ENCODE results near the gene GPR78.

The GPR78 gene

GRCh38 chr4:8610858-8611616 lies 30.8 kb downstream of the GPR78 start:
- DNase-seq (ENCODE audit: low spot score), result no peak
- Histone ChIP-seq H3K27ac (no peak overlapping the region), H3K4me3 (no peak overlapping the region)
- no peak for TF ChIP-seq CTCF (IDR thresholded peaks at IDR 0.05)

DNA sequence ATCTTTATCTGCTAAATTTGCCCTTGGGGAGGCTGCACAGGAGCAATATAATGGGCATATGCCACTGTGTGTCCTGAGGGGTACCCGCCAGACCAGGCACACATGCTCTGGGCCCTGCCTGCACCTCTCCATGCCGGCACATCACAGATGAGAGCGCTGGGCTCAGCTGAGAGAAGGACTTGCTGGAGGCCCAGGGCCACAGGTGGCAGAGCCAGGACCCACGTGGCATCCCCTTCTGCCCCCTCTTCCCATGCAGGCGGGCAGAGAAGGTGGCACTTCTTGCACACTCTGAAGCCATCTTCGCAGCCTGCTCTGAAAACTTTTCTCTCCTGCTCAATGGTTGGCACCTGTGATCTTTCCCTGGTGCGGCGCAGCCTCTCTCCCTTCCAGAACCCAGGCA lies 32.5 kb downstream of the GPR78 start:
- no peak overlapping the region for H3K27ac ChIP-seq
- TF ChIP-seq CTCF (IDR thresholded peaks at IDR 0.05), result no peak
- no peak for DNase-seq (ENCODE audit: low spot score)
- H3K4me3 ChIP-seq, result no peak overlapping the region

DNA sequence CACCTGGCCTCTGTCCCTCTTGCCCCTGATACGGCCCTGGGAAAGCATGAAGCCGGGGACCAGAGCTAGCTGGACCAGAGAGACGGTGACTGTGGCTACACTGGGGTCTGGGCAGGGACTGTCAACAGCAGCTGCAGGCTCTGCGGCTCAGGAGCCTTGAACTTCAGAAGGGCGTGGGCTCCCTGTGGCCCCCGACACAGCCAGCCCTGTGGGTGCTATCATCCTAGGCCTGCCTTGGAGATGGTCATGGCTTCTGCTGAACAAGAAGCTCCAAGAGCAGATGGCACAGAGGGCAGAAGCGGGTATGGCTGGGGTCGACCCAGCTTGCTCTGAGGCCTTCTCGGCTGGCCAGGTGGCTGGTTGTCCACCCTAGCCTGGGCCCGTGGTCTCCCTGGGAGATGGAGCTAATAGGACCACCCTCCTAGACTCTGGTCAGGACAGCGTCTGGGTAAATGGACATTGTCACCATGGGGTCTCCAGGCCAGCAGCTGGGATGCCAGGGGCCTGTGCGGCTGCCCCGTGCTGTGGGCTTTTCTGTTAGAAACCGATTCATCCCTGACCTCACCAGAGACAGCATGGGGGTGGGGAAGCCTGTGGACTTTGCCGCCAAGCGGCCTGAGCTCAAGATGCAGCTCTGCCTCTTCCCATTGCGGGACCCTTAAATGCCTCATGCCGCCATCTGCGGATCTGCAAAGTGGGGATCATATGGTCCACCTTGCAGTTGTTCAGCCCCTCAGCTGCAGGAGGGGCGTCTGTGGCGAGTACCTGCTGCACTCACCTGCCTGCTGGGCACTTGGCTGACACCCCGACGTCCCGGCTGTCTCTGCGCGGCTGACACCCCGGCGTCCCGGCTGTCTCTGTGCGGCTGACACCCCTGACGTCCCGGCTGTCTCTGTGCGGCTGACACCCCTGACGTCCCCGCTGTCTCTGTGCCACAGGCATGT lies 33.5 kb downstream of the GPR78 start:
- no peak for TF ChIP-seq CTCF (IDR thresholded peaks at IDR 0.05)
- no peak for DNase-seq (ENCODE audit: low spot score)
- no peak overlapping the region for H3K27ac ChIP-seq
- no peak overlapping the region for H3K4me3 ChIP-seq

GRCh38 chr4:8614365-8615193 lies 34.4 kb downstream of the GPR78 start:
- no peak for DNase-seq (ENCODE audit: low spot score)
- no peak for TF ChIP-seq CTCF (IDR thresholded peaks at IDR 0.05)

GRCh38 chr4:8615366-8615765 lies 35.2 kb downstream of the GPR78 start:
- no peak for TF ChIP-seq CTCF (IDR thresholded peaks at IDR 0.05)
- H3K4me3 ChIP-seq, result no peak overlapping the region
- H3K27ac ChIP-seq, result no peak overlapping the region
- no peak for DNase-seq (ENCODE audit: low spot score)

More at GRCh38 chr4:8614365-8615193, 34.4 kb downstream of the GPR78 start:
- Histone ChIP-seq H3K4me3 (no peak overlapping the region), H3K27ac (no peak overlapping the region)

DNA sequence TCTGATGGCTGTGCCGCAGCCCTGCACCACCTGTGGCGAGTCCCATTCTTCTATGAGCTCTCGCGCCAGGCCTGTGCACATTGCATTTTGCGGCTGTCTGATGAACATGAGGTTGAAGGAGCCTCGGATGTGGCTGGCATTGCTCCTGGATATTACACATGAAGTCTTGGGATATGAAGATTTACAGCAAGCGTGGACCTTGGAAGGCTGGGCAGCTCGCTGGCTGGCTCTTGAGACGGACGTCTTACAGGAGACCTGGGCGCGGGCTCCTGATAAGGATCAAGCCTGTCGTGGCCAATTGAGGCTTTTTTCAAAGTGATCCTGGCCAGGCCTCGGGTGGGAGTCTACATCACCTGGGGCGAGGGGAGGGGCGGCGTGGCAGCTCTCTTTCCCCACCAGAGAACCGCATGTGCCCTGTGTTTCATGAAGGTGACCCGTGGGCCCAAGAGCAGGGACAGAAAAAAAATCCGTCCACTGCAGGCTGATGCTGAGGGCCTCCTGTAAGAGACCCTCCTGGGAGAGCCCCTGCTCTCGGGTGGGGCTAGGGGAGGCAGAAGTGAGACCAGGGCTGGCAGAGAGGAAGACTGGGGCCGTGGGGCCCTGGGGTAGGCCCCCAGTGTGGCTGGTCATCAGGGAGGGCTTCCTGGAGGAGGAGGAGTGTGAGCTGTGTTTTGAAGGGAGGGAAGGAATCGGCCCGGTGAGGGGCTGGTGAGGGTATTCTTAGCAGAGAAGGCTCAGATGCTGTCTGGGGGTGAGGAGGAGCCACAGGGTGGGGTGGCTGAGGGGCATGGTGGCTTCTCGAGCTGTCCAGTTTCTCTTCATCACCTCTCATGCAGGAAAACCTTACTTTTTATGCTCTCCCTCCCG lies 36.0 kb downstream of the GPR78 start:
- TF ChIP-seq CTCF (IDR thresholded peaks at IDR 0.05), result no peak
- H3K4me3 ChIP-seq, result no peak overlapping the region
- no peak for DNase-seq (ENCODE audit: low spot score)
- no peak overlapping the region for H3K27ac ChIP-seq
